ENCODE results near the gene MEP1B.

- no peak for TF ChIP-seq CTCF (conservative IDR thresholded peaks at IDR 0.05; ENCODE audit: low read depth, low read length)
- no peak for TF ChIP-seq EZH2 (IDR thresholded peaks at IDR 0.05; ENCODE audit: borderline replicate concordance, low read depth, low read length, poor library complexity, severe bottlenecking)
These were observed 23.9 kb downstream of the MEP1B start for GRCh38 chr18:32213693-32214092.

All from A673 (cell line).